Measurements from ENCODE around the gene ADAP1.

Gene ADAP1

DNA sequence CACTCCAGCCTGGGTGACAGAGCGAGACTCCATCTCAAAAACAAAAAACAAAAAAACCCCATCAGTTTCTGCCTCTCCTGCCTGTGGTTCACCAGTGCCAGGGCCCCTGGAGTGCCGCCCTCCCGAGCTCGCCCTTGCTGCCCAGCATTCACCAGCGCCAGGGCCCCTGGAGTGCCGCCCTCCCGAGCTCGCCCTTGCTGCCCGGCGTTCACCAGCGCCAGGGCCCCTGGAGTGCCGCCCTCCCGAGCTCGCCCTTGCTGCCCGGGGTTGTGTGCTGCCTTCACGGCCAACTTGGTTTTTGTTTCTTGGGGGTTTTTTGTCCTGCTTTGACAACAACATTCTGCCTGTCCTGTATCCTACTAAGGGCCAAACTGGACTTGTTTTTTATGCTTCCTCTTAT, 91.4 kb downstream of the ADAP1 start:
- DNase-seq (ENCODE audit: low read depth in 2 of 2) = no peak

DNA sequence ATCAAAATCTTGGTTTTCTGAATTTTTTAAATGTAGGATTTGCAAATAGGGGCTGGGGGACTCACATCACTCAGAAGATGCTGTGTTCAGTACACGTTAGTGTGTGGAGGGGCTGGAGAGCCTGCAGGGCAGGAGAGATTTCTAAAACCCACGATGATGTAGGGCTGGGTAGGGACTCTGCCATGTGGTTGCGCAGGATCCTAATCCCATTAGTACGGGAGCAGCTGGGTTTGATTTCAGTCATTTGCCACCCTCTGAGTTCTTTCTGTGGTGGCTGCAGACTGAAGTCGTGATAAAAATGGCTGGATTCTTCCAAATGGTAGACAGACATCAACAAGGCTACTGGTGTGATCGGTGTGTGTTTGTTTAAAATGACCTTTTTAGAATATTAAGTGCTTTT, 92.3 kb downstream of the ADAP1 start:
- DNase-seq (ENCODE audit: low read depth in 2 of 2) = no peak

DNA sequence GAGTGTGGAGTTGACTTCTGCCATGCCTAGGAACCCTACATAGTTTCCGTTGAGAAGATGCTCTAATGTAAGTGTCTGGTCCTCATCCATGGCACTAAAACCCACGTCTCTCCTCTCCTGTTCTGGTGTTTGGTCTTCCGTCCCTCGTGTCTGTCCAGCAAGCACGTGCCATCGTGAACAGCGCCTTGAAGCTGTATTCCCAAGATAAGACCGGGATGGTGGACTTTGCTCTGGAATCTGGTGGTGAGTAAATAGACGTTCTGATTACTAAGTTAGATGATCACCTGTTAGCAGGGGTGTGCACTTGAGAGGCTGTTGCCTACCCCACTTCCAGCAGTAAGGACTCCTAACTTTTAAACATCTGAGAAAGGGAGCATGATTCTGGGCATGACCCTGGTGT, 93.3 kb downstream of the ADAP1 start:
- no peak for DNase-seq (ENCODE audit: low read depth in 2 of 2)

DNA sequence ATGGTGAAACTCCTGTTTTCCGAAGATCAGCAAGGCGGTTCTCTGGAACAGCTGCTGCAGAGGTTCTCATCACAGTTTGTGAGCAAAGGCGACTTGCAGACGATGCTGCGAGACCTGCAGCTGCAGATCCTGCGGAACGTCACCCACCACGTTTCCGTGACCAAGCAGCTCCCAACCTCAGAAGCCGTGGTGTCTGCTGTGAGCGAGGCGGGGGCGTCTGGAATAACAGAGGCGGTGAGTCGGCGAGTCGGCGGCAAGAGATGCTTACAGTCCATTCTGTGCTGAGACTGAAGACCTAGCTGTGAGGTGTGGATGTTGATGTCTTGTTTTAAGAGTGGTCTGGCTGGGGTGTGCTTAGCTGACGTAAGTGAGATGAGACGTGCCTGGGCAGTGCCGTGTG, 94.3 kb downstream of the ADAP1 start:
- no peak for DNase-seq (ENCODE audit: low read depth in 2 of 2)

DNA sequence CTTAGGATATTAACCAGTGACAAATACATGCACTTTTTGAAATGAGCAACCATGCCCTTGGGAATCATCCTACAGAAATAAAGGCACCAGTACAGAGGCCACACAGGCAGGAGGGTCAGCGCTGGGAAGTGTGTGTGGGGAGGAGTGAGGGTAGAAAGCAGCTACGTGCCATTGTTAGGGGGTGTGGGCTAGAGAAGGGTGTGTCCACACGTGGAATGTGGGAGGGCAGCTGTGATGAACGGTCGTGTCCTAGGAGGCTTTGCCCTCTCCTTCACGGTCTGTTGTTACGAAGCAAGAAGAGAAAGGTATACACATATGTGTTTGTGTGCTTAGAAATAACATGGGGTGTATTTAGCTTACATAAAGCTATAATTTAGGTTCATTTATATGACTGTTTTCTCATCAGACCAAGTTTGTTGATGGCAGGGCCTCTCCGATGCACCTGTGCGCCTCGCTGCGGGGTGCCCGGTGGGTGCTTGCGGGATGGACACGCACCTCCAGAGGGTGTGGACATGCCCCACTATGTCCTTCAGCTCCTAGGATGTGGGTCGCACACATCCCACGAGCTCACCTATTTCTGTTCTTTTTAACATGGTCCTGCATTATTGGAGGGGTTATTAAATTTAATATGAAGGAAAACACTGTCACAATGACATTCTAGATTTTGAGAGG, 95.0 kb downstream of the ADAP1 start:
- no peak for DNase-seq (ENCODE audit: low read depth in 2 of 2)

DNA sequence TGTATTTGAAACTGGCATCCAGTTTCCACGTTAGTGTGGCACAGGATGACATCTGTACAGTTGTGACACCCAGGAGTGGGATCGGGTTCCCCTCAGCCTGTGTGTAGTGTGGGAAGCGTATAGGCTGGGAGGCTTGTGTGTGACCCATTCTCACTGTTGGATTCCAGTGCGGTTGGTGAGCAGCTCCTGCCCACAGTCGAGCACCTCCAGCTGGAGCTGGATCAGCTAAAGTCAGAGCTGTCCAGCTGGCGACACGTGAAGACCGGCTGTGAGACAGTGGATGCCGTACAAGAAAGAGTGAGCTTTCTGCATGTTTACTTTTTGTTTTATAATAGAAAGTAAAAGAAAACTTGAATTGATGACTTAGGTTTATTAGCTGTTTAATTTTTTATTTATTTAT, 96.8 kb downstream of the ADAP1 start:
- DNase-seq (ENCODE audit: low read depth in 2 of 2) = no peak

DNA sequence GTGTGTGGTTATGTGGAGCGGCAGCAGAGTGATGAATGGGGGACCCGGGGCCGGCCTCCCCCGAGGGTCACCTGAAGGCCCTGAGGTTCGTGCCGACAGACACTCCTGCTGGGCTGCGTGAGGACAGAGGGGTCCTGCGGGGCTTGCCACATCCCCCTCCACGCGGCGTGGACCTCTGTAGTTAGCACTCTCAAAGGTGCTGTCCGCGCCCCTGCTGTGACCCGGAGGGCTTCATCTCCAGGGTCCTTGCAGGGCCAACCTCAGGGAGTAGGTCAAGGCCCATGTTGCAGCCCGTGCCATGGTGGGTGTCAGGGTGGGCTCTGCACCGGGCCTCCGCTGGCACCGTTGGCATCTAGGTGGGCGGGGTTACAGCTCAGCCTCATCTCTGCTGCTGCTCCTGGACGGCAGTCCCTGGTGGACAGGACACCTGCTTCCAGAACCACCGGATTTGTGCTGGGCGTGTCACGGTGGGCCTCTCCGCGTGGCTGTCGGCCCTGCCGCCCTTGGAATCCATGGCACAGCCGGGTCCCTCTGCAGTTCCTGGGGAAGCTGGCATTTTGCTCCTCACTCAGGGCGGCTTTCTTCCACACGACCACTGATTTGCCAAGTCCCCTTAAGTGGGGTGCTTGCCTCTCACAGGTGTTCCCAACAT, 97.9 kb downstream of the ADAP1 start:
- no peak for DNase-seq (ENCODE audit: low read depth in 2 of 2)

DNA sequence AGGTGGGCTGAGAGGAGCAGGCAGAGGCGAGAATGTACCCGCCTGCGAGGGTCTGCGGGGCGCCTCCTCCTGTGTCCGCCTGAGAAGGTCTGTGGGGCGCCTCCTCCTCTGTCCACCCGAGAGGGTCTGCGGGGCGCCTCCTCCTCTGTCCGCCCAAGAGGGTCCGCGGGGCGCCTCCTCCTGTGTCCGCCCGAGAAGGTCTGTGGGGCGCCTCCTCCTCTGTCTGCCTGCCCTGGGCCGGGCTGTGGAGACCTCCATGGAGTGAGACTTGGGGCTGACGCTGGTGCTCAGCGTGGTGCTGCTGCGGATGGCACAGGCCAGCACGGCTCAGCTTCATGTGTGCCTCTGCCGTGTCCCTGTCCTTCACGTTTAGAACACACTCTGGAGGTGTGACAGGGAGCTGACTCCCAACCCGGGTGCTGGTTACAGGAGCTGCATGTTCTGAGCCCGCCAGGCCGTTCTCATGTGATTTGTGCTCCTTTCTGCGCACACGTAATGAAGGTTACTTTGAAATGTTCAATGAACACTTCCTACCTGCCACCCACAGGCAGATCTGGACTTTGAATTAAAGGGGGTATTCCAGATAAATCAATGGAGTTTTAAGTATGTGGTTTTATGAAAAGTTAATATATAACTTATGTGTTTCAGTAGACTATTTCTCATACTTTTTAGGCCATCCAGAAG, 98.7 kb downstream of the ADAP1 start:
- DNase-seq (ENCODE audit: low read depth in 2 of 2) = no peak

DNA sequence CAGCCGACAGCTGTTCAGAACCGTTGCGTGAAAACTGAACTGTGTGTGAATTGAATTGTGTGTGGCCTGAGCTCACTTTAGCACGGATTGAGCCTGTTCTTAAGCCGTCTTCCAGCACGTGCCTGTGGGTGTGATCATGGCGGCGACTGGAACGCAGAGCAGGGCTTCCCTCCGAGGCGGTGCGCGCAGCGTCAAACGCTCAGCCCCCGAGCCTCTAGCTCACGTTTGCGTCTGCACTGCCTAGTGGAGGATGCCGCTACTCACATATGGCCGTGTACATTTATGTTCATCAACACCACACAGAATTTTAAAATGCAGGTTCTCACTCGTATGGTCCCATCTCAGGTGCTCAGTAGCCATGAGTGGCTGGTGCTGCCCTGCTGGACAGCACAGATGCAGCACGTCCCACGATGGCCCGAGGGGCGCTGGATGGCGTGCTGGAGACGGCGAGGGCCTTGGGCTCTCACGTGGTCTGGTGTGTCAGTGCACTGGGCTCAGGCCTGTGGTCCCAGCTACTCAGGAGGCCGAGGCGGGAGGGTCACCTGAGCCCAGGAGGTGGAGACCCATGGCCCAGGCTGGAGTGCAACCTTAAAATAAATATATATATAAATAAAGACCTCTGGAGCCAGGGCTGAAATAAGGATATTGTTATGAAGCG, 100.2 kb downstream of the ADAP1 start:
- no peak for DNase-seq (ENCODE audit: low read depth in 2 of 2)

DNA sequence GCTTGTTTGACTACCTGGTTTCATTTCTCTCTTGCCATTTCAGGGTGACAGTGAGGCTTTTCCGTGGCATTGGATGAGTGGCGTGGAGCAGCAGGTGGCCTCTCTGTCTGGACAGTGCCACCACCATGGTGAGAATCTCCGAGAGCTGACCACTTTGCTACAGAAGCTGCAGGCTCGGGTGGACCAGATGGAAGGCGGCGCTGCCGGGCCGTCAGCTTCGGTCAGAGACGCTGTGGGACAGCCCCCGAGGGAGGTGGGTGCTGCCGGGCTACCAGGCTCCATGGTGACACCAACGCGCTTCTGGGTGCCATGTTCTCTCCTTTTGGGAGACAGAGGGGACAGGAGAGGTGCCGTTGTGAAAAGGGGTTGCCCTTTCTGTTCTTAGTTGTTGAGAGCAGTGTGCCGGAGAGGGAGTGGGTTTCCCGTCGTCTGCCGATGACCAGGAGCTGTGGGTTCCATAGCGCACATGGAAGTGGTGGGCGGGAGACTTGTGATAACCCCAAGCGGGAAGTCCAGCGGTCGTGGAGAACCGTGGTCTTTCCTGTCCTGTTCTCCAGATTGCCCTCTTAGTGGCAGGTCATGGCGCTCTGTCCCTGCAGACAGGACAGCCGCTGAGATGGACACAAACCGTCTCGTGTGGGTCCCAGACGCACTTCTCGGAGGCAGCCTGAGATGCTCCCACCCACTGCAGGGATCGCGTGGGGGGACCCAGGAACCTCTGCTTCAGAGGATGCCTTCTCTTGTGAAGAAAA, 100.9 kb downstream of the ADAP1 start:
- no peak for DNase-seq (ENCODE audit: low read depth in 2 of 2)

DNA sequence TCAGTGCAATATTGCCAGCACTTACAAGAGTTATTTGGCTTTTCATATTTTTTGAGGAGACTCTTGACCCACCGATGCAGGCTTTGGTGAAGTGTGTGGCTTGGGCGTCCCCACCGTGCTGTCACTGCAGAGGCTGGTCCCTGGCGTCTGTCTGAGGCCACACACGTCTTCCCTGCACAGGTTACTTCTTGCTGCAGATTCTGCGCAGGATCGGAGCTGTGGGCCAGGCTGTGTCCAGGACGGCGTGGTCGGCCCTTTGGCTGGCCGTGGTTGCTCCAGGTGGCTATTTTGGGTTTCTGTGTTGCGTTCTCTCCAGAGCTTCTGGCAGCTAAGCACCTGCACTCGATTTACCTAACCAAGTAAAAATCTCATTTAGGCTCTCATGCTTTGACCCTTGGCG, 103.3 kb downstream of the ADAP1 start:
- DNase-seq (ENCODE audit: low read depth in 2 of 2) = no peak

DNA sequence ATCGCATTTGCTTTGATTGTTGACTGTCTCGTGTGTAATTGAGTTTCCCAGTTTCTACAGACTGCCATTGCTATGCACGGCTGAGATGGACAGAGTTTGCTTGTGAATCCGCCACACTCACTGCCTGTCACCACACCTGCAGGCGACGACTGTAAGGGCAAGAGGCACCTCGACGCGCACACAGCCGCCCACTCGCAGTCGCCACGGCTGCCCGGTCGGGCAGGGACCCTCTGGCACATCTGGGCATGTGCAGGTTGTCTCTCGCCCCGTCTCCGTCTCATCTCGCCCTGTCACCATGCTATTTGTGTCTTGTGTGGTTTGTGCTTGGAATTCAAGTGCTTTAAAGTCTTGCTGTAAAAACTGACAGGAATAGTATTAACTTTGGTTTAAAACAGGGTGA, 104.7 kb downstream of the ADAP1 start:
- no peak for DNase-seq (ENCODE audit: low read depth in 2 of 2)

DNA sequence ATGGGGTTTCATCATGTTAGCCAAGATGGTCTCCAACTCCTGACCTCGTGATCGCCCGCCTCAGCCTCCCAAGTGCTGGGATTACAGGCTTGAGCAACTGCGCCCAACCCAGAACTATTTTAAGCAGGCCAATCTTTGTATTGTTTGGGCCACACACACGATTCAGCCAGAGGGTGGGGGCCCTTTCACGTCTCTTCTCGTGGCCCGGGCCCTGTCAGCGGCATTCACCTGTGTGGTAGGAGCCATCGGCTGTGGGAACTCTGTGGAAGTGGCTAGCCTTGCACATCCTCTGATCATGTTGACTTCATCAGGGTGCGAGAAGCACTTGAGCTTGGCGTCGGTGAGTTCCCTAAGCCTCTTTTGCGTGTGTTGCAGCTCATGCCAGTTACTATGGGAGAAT, 105.3 kb downstream of the ADAP1 start:
- no peak for DNase-seq (ENCODE audit: low read depth in 2 of 2)
